Neutrophil (primary cell): Measurements from ENCODE around the gene PALM.
"Not testable (repeated sequence)": the region's sequence is repeated elsewhere in the genome, so short reads cannot be mapped to it uniquely, and the experiment has no call there.

ENCODE experiments used
- H3K27ac ChIP-seq: fragments of 200-600 bp; sonication (generic); 2 replicates; pipeline ENCODE4 v1.5.1; 2016; ENCODE audit warnings: mild to moderate bottlenecking, moderate library complexity
- H3K27me3 ChIP-seq: fragments of 200-600 bp; sonication (generic); 2 replicates; pipeline ENCODE4 v1.6.0; 2016; ENCODE audit warnings: mild to moderate bottlenecking
- H3K36me3 ChIP-seq: fragments of 200-600 bp; sonication (generic); 2 replicates; pipeline ENCODE4 v1.5.1; 2017
- H3K4me1 ChIP-seq, 2 experiments: fragments of 200-600 bp in 1 of 2; sonication (generic) in 1 of 2; 1 replicate in 1 of 2; 2 replicates in 1 of 2; pipeline versions ENCODE4 v1.5.1 to v1.6.1; 2013 to 2016; ENCODE audit warnings: low read depth in 1 of 2, low read length in 1 of 2, mild to moderate bottlenecking in 1 of 2, moderate library complexity in 1 of 2; ENCODE audit not compliant: control insufficient read depth in 1 of 2, insufficient read depth in 1 of 2
- H3K4me3 ChIP-seq, 2 experiments: fragments of 200-600 bp in 1 of 2; sonication (generic) in 1 of 2; 1 replicate in 1 of 2; 2 replicates in 1 of 2; pipeline ENCODE4 v1.5.1; 2013 to 2016; ENCODE audit warnings: low read depth in 1 of 2, low read length in 1 of 2, mild to moderate bottlenecking in 1 of 2, moderate library complexity in 1 of 2
- H3K9me3 ChIP-seq: fragments of 200-600 bp; sonication (generic); 2 replicates; pipeline ENCODE4 v1.5.1; 2016
- TF ChIP-seq, protein P1 (sequence below): fragments of 200-600 bp; sonication (generic); IDR thresholded peaks from 2 replicates; pipeline ENCODE4 v1.5.1; 2016; ENCODE audit warnings: antibody characterized with exemption

PALM gene

GRCh38 chr19:738509-739128, 29.9 kb downstream of the PALM start:
- Histone ChIP-seq H3K27me3 (no peaks in the 10 kb centered on the region), H3K36me3 (no peaks in the 10 kb centered on the region), H3K4me1 (peaks cover 5% of the 10 kb centered on the region in 2 experiments), H3K9me3 (no peaks in the 10 kb centered on the region), H3K4me3 (no peak overlapping the region), H3K27ac (no peak overlapping the region)
- TF ChIP-seq, protein P1, sequence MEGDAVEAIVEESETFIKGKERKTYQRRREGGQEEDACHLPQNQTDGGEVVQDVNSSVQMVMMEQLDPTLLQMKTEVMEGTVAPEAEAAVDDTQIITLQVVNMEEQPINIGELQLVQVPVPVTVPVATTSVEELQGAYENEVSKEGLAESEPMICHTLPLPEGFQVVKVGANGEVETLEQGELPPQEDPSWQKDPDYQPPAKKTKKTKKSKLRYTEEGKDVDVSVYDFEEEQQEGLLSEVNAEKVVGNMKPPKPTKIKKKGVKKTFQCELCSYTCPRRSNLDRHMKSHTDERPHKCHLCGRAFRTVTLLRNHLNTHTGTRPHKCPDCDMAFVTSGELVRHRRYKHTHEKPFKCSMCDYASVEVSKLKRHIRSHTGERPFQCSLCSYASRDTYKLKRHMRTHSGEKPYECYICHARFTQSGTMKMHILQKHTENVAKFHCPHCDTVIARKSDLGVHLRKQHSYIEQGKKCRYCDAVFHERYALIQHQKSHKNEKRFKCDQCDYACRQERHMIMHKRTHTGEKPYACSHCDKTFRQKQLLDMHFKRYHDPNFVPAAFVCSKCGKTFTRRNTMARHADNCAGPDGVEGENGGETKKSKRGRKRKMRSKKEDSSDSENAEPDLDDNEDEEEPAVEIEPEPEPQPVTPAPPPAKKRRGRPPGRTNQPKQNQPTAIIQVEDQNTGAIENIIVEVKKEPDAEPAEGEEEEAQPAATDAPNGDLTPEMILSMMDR: no peak

- Histone ChIP-seq H3K36me3 (no peaks in the 10 kb centered on the region), H3K27ac (no peak overlapping the region), H3K4me3 (no peak overlapping the region), H3K9me3 (no peaks in the 10 kb centered on the region), H3K27me3 (no peaks in the 10 kb centered on the region), H3K4me1 (no peaks in the 10 kb centered on the region)
- TF ChIP-seq, protein P1: no peak
These were observed 31.4 kb downstream of the PALM start for GRCh38 chr19:739998-740715.

GRCh38 chr19:740816-741505, 32.2 kb downstream of the PALM start:
- H3K4me3 ChIP-seq, H3K27ac ChIP-seq, H3K36me3 ChIP-seq, H3K9me3 ChIP-seq, H3K27me3 ChIP-seq, H3K4me1 ChIP-seq: not testable (repeated sequence)

GRCh38 chr19:741506-742131, 32.9 kb downstream of the PALM start:
- Histone ChIP-seq H3K27me3 (no peaks in the 10 kb centered on the region), H3K36me3 (no peaks in the 10 kb centered on the region), H3K4me1 (no peaks in the 10 kb centered on the region), H3K27ac (no peak overlapping the region), H3K9me3 (no peaks in the 10 kb centered on the region), H3K4me3 (no peak overlapping the region)
- TF ChIP-seq, protein P1: no peak

DNA sequence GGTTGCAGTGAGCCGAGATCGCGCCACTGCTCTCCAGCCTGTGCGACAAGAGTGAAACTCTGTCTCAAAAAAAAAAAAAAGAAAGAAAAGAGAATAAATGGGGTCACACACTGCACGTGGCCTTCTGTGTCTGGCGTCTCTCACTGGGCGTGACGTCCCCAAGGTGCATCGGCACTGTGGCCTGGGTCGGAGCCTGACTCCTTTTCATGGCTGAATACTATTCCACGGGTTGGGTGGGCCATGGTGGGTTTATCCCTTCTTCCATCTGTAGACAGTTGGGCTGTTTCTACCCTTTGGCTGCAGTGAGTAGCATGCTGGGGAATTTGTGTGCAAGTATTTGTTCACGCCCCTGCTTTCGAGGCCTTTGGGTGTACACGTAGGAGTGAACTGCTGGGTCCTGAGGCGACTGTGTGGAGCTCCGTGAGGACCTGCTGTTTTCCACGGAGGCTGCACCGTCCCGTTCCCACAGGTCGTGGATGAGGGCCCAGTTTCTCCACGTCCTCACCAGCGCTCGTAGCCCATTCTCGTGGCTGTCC, 33.9 kb downstream of the PALM start:
- TF ChIP-seq, protein P1: no peak
- H3K27me3 ChIP-seq: no peaks in the 10 kb centered on the region
- H3K4me3 ChIP-seq: no peak overlapping the region
- no peaks in the 10 kb centered on the region for H3K4me1 ChIP-seq
- no peak overlapping the region for H3K27ac ChIP-seq
- H3K36me3 ChIP-seq: no peaks in the 10 kb centered on the region
- H3K9me3 ChIP-seq: peaks cover 4% of the 10 kb centered on the region
